ENCODE results near the gene DBNDD1. TPM values are rescaled to one million over a fixed set of nuclear protein-coding genes. Genes with fewer than 3 reads are reported as not detected.

The DBNDD1 gene
- total and polyA plus RNA-seq, 2 experiments from 2014 or later: 5.5 to 18.2 TPM

DNA sequence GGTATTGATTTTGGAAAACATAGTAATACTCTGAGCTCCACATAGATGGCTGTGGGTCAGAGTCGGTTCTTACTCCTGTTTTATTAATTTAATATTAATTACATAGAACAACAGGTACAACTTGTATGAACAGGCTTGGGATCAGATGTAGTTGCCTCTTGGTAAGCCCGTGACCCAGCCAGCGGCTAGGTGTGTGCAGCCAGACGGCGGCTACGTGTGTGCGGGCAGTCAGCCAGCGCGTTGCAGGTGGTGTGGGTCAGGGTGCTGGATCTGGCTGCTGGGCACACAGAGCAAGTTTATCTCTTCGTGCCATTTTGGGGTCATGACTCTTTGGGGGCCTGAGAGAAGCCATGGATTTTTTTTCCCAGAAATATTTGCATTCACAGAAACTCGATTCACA lies 30.3 kb downstream of the DBNDD1 start:
- H3K36me3 ChIP-seq (replicated peaks; ENCODE audit: insufficient read depth, low read depth): no peaks in the 10 kb centered on the region
- no peaks in the 10 kb centered on the region for H3K79me2 ChIP-seq
- H3K27ac ChIP-seq: no peak overlapping the region
- no peak overlapping the region for H3K4me2 ChIP-seq
- DNase-seq (ENCODE audit: low spot score): no peak
- 98% methylated on average over 11 of the region's 11 CpGs for WGBS (ENCODE audit: low lambda C conversion rate, missing lambda C conversion rate)
- TF ChIP-seq EZH2phosphoT487 (IDR thresholded peaks at IDR 0.05; ENCODE audit: low read depth, severe bottlenecking, unreplicated experiment): no peak
- TF ChIP-seq EZH2 (IDR thresholded peaks at IDR 0.05; ENCODE audit: borderline replicate concordance): no peak
- no peak for TF ChIP-seq CTCF (IDR thresholded peaks at IDR 0.05; ENCODE audit: poor library complexity)
- H3K27me3 ChIP-seq: no peaks in the 10 kb centered on the region
- no peaks in the 10 kb centered on the region for H3K4me1 ChIP-seq (ENCODE audit: insufficient read depth)
- no peak overlapping the region for H2AFZ ChIP-seq
- no peaks in the 10 kb centered on the region for H4K20me1 ChIP-seq (ENCODE audit: insufficient read depth, poor library complexity, severe bottlenecking)
- no peaks in the 10 kb centered on the region for H3K9me3 ChIP-seq (ENCODE audit: low read depth)
- no peak overlapping the region for H3K4me3 ChIP-seq
- no peaks in the 10 kb centered on the region for H3K9me2 ChIP-seq (replicated peaks; ENCODE audit: insufficient read depth)

DNA sequence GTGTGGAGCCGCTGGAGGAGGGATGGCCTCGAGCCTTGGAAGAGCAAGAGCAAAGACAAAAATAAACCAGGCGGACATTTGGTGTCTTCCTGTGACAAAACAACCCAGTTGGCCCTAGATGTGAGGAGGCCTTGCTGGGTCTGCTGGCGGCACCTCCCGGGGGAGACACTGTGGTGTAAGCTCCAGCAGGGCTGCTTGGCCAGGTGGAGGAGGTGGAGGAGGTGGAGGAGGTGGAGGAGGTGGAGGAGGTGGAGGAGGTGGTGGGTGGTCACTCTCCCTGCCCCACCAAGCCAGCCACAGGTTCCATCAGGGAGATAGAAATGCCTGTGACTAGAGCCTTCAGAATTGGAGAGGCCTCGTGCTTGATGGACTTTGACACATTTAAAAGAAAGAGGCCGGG lies 32.1 kb downstream of the DBNDD1 start:
- Histone ChIP-seq H3K36me3 (replicated peaks; ENCODE audit: insufficient read depth, low read depth) (no peaks in the 10 kb centered on the region), H3K9me2 (replicated peaks; ENCODE audit: insufficient read depth) (no peaks in the 10 kb centered on the region), H2AFZ (no peak overlapping the region), H4K20me1 (ENCODE audit: insufficient read depth, poor library complexity, severe bottlenecking) (no peaks in the 10 kb centered on the region), H3K4me1 (ENCODE audit: insufficient read depth) (no peaks in the 10 kb centered on the region), H3K79me2 (no peaks in the 10 kb centered on the region), H3K4me3 (no peak overlapping the region), H3K9me3 (ENCODE audit: low read depth) (no peaks in the 10 kb centered on the region), H3K27me3 (no peaks in the 10 kb centered on the region), H3K4me2 (no peak overlapping the region), H3K27ac (no peak overlapping the region)
- DNase-seq (ENCODE audit: low spot score): no peak
- TF ChIP-seq CTCF (IDR thresholded peaks at IDR 0.05; ENCODE audit: poor library complexity): no peak
- TF ChIP-seq EZH2phosphoT487 (IDR thresholded peaks at IDR 0.05; ENCODE audit: low read depth, severe bottlenecking, unreplicated experiment): no peak
- TF ChIP-seq EZH2 (IDR thresholded peaks at IDR 0.05; ENCODE audit: borderline replicate concordance): no peak
- WGBS (ENCODE audit: low lambda C conversion rate, missing lambda C conversion rate): 98% methylated on average over 7 of the region's 7 CpGs

GRCh38 chr16:89986600-89986999 lies 32.7 kb downstream of the DBNDD1 start:
- Histone ChIP-seq H3K36me3 (replicated peaks; ENCODE audit: insufficient read depth, low read depth) (no peaks in the 10 kb centered on the region), H3K4me1 (ENCODE audit: insufficient read depth) (no peaks in the 10 kb centered on the region), H4K20me1 (ENCODE audit: insufficient read depth, poor library complexity, severe bottlenecking) (no peaks in the 10 kb centered on the region), H3K4me3 (no peak overlapping the region), H2AFZ (no peak overlapping the region), H3K27ac (no peak overlapping the region), H3K27me3 (no peaks in the 10 kb centered on the region), H3K9me2 (replicated peaks; ENCODE audit: insufficient read depth) (no peaks in the 10 kb centered on the region), H3K9me3 (ENCODE audit: low read depth) (no peaks in the 10 kb centered on the region), H3K4me2 (no peak overlapping the region), H3K79me2 (no peaks in the 10 kb centered on the region)
- DNase-seq (ENCODE audit: low spot score): no peak
- no peak for TF ChIP-seq CTCF (IDR thresholded peaks at IDR 0.05; ENCODE audit: poor library complexity)
- TF ChIP-seq EZH2phosphoT487 (IDR thresholded peaks at IDR 0.05; ENCODE audit: low read depth, severe bottlenecking, unreplicated experiment): no peak
- no peak for TF ChIP-seq EZH2 (IDR thresholded peaks at IDR 0.05; ENCODE audit: borderline replicate concordance)
- WGBS (ENCODE audit: low lambda C conversion rate, missing lambda C conversion rate): 99% methylated on average over 13 of the region's 13 CpGs

- DNase-seq (ENCODE audit: low spot score): no peak
- WGBS (ENCODE audit: low lambda C conversion rate, missing lambda C conversion rate): 98% methylated on average over 10 of the region's 10 CpGs
- Histone ChIP-seq H3K4me1 (ENCODE audit: insufficient read depth) (no peaks in the 10 kb centered on the region), H3K9me2 (replicated peaks; ENCODE audit: insufficient read depth) (no peaks in the 10 kb centered on the region), H3K4me3 (no peak overlapping the region), H3K4me2 (no peak overlapping the region), H3K27ac (no peak overlapping the region), H3K36me3 (replicated peaks; ENCODE audit: insufficient read depth, low read depth) (no peaks in the 10 kb centered on the region), H2AFZ (no peak overlapping the region), H3K9me3 (ENCODE audit: low read depth) (no peaks in the 10 kb centered on the region), H3K79me2 (no peaks in the 10 kb centered on the region), H3K27me3 (no peaks in the 10 kb centered on the region), H4K20me1 (ENCODE audit: insufficient read depth, poor library complexity, severe bottlenecking) (no peaks in the 10 kb centered on the region)
- no peak for TF ChIP-seq EZH2phosphoT487 (IDR thresholded peaks at IDR 0.05; ENCODE audit: low read depth, severe bottlenecking, unreplicated experiment)
These were observed 34.0 kb downstream of the DBNDD1 start for GRCh38 chr16:89985219-89985618.

Measured in hepatocyte (in vitro differentiated cells).